OCI-LY1 (cell line): ENCODE measurements around the gene PPP2CA.
"Not testable (repeated sequence)": the region's sequence is repeated elsewhere in the genome, so short reads cannot be mapped to it uniquely, and the experiment has no call there.

Experiments used
- H2AFZ ChIP-seq: fragments of 200-600 bp; sonication (generic), shearing (Covaris generic); 2 replicates; pipeline ENCODE4 v1.6.0; 2014; ENCODE audit warnings: antibody characterized with exemption, mild to moderate bottlenecking, low read length
- H3F3A ChIP-seq: fragments of 200-600 bp; sonication (generic), shearing (Covaris generic); 2 replicates; pipeline ENCODE4 v1.6.0; 2014; ENCODE audit warnings: mild to moderate bottlenecking, antibody characterized with exemption, low read length, moderate library complexity; ENCODE audit not compliant: insufficient read depth
- H3K27ac ChIP-seq: fragments of 200-600 bp; sonication (generic); 2 replicates; pipeline ENCODE4 v1.5.1; 2014; ENCODE audit warnings: low read length, mixed run types, mild to moderate bottlenecking, low read depth; ENCODE audit not compliant: poor library complexity, severe bottlenecking
- H3K27me3 ChIP-seq: fragments of 200-600 bp; sonication (generic); 2 replicates; pipeline ENCODE4 v1.6.0; 2014; ENCODE audit warnings: antibody characterized with exemption, mild to moderate bottlenecking, low read length, moderate library complexity; ENCODE audit not compliant: insufficient read depth
- H3K36me3 ChIP-seq: fragments of 200-600 bp; sonication (generic); 2 replicates; pipeline ENCODE4 v1.6.1; 2014; ENCODE audit warnings: mild to moderate bottlenecking, antibody characterized with exemption, low read length, moderate library complexity, mixed read lengths; ENCODE audit not compliant: insufficient read depth
- H3K4me1 ChIP-seq: fragments of 200-600 bp; sonication (generic); 2 replicates; pipeline ENCODE4 v1.5.1; 2014; ENCODE audit warnings: mild to moderate bottlenecking, low read length, moderate library complexity; ENCODE audit not compliant: insufficient read depth, severe bottlenecking
- H3K4me2 ChIP-seq: fragments of 200-600 bp; sonication (generic), shearing (Covaris generic); 2 replicates; pipeline ENCODE4 v1.6.1; 2014; ENCODE audit warnings: low read length
- H3K4me3 ChIP-seq: fragments of 200-600 bp; sonication (generic); 2 replicates; pipeline ENCODE4 v1.5.1; 2014; ENCODE audit warnings: low read length, low read depth, mild to moderate bottlenecking, mixed read lengths; ENCODE audit not compliant: poor library complexity, severe bottlenecking
- H3K79me2 ChIP-seq: fragments of 200-600 bp; shearing (Covaris generic); 2 replicates; pipeline ENCODE4 v1.6.1; 2016; ENCODE audit warnings: mixed run types, low read length, mixed read lengths; ENCODE audit not compliant: insufficient read depth
- H3K9ac ChIP-seq: fragments of 200-600 bp; sonication (generic), shearing (Covaris generic); 2 replicates; pipeline ENCODE4 v1.6.1; 2014; ENCODE audit warnings: mild to moderate bottlenecking, low read length, mixed read lengths
- H3K9me2 ChIP-seq: fragments of 200-600 bp; sonication (generic), shearing (Covaris generic); 2 replicates; pipeline ENCODE4 v1.6.1; 2014; ENCODE audit warnings: low read depth, mild to moderate bottlenecking, low read length, mixed read lengths
- H3K9me3 ChIP-seq: fragments of 200-600 bp; shearing (Covaris generic); 2 replicates; pipeline ENCODE4 v1.6.1; 2014; ENCODE audit warnings: low read length, mixed read lengths
- H4K20me1 ChIP-seq: fragments of 200-600 bp; sonication (generic), shearing (Covaris generic); 2 replicates; pipeline ENCODE4 v1.6.0; 2016; ENCODE audit warnings: mild to moderate bottlenecking, low read length; ENCODE audit not compliant: insufficient read depth
- CTCF ChIP-seq: fragments of 200-600 bp; sonication (generic), shearing (Covaris generic); IDR thresholded peaks from 2 replicates; pipeline ENCODE4 v1.5.1; 2017; ENCODE audit warnings: mild to moderate bottlenecking, antibody characterized with exemption, low read length, moderate library complexity, mixed read lengths
- EZH2 ChIP-seq: fragments of 200-600 bp; sonication (generic), shearing (Covaris generic); IDR thresholded peaks from 2 replicates; pipeline ENCODE4 v1.8.0; 2017; ENCODE audit warnings: borderline replicate concordance, mixed run types, mild to moderate bottlenecking, antibody characterized with exemption, low read length, moderate library complexity, mixed read lengths

The PPP2CA gene

GRCh38 chr5:134153241-134153640, 72.6 kb downstream of the PPP2CA start:
- H3K9ac ChIP-seq = no peak overlapping the region
- no peaks in the 10 kb centered on the region; the same call in 1 of the 2 replicates for H3F3A ChIP-seq
- peaks cover 83% of the 10 kb centered on the region for H3K36me3 ChIP-seq
- no peaks in the 10 kb centered on the region for H3K9me3 ChIP-seq
- no peak overlapping the region for H3K4me3 ChIP-seq
- no peaks in the 10 kb centered on the region for H3K4me1 ChIP-seq
- H2AFZ ChIP-seq = no peak overlapping the region
- TF ChIP-seq EZH2 (no peak), CTCF (no peak)
- H3K9me2 ChIP-seq = no peaks in the 10 kb centered on the region
- H3K27ac ChIP-seq = no peak overlapping the region
- no peaks in the 10 kb centered on the region for H4K20me1 ChIP-seq
- no peak overlapping the region for H3K4me2 ChIP-seq
- H3K27me3 ChIP-seq = no peaks in the 10 kb centered on the region
- H3K79me2 ChIP-seq = no peaks in the 10 kb centered on the region

- H2AFZ ChIP-seq, H3K4me2 ChIP-seq, H3K27ac ChIP-seq, H3K4me3 ChIP-seq, H3K4me1 ChIP-seq, H3F3A ChIP-seq, H3K79me2 ChIP-seq, H3K9me3 ChIP-seq, H3K9me2 ChIP-seq, H3K9ac ChIP-seq, H4K20me1 ChIP-seq, H3K27me3 ChIP-seq: not testable (repeated sequence)
- H3K36me3 ChIP-seq = peaks cover 73% of the 10 kb centered on the region
Measured at GRCh38 chr5:134152173-134152832, 73.6 kb downstream of the PPP2CA start.

- Histone ChIP-seq H3K9ac (no peak overlapping the region), H3K4me2 (no peak overlapping the region), H3K27ac (no peak overlapping the region), H3K4me3 (no peak overlapping the region), H3F3A (no peaks in the 10 kb centered on the region), H3K9me3 (no peaks in the 10 kb centered on the region), H3K79me2 (no peaks in the 10 kb centered on the region), H3K4me1 (no peaks in the 10 kb centered on the region), H4K20me1 (no peaks in the 10 kb centered on the region), H3K36me3 (peaks cover 68% of the 10 kb centered on the region), H3K27me3 (no peaks in the 10 kb centered on the region), H3K9me2 (no peaks in the 10 kb centered on the region), H2AFZ (no peak overlapping the region)
- TF ChIP-seq EZH2 (no peak), CTCF (no peak)
Measured at GRCh38 chr5:134151723-134152122, 74.2 kb downstream of the PPP2CA start.

- peaks cover 55% of the 10 kb centered on the region for H3K36me3 ChIP-seq
- H3K4me1 ChIP-seq = no peaks in the 10 kb centered on the region
- no peaks in the 10 kb centered on the region for H3K79me2 ChIP-seq
- TF ChIP-seq CTCF = no peak
- no peak for TF ChIP-seq EZH2
- no peaks in the 10 kb centered on the region for H4K20me1 ChIP-seq
- no peak overlapping the region for H3K4me3 ChIP-seq
- H3K4me2 ChIP-seq = no peak overlapping the region
- H3K9ac ChIP-seq = no peak overlapping the region
- no peaks in the 10 kb centered on the region for H3F3A ChIP-seq
- no peaks in the 10 kb centered on the region for H3K9me3 ChIP-seq
- no peaks in the 10 kb centered on the region for H3K27me3 ChIP-seq
- H3K9me2 ChIP-seq = no peaks in the 10 kb centered on the region
- no peak overlapping the region for H2AFZ ChIP-seq
- no peak overlapping the region for H3K27ac ChIP-seq
Measured at GRCh38 chr5:134149571-134150303, 76.1 kb downstream of the PPP2CA start.
